ENCODE measurements around the gene LAT.
"Not testable (repeated sequence)": the region's sequence is repeated elsewhere in the genome, so short reads cannot be mapped to it uniquely, and the experiment has no call there.

LAT gene

GRCh38 chr16:28977703-28978662, 6.9 kb upstream of the LAT start:
- no peak for DNase-seq

- not testable (repeated sequence) for DNase-seq
These were observed 4.5 kb upstream of the LAT start for GRCh38 chr16:28980330-28980729.

- DNase-seq, result no peak
These were observed 3.9 kb upstream of the LAT start for GRCh38 chr16:28980929-28981328.

GRCh38 chr16:28981517-28981916, 3.3 kb upstream of the LAT start:
- no peak for DNase-seq

- no peak for DNase-seq
These were observed 2.4 kb upstream of the LAT start for GRCh38 chr16:28982418-28982817.

GRCh38 chr16:28982949-28983348, 1.9 kb upstream of the LAT start:
- DNase-seq, result no peak

- no peak for DNase-seq
These were observed 1.2 kb upstream of the LAT start for GRCh38 chr16:28983644-28984043.

- no peak for DNase-seq
These were observed 761 bp upstream of the LAT start for GRCh38 chr16:28984091-28984490.

GRCh38 chr16:28985211-28986041, 574 bp downstream of the LAT start:
- no peak for DNase-seq

- DNase-seq, result no peak
These were observed 1.2 kb downstream of the LAT start for GRCh38 chr16:28986046-28986445.

GRCh38 chr16:28986492-28986891, 1.6 kb downstream of the LAT start:
- DNase-seq, result no peak

GRCh38 chr16:28987170-28987853, 2.5 kb downstream of the LAT start:
- no peak for DNase-seq

- DNase-seq, result no peak
These were observed 4.5 kb downstream of the LAT start for GRCh38 chr16:28989363-28989762.

GRCh38 chr16:28990375-28991040, 5.7 kb downstream of the LAT start:
- DNase-seq, result no peak

GRCh38 chr16:28991687-28992086, 6.8 kb downstream of the LAT start:
- no peak for DNase-seq

- no peak for DNase-seq
These were observed 7.6 kb downstream of the LAT start for GRCh38 chr16:28992496-28992895.

- no peak for DNase-seq
These were observed 14.0 kb downstream of the LAT start for GRCh38 chr16:28998837-28999236.

- no peak for DNase-seq
These were observed 14.7 kb downstream of the LAT start for GRCh38 chr16:28999577-28999976.

GRCh38 chr16:29000019-29000418, 15.2 kb downstream of the LAT start:
- DNase-seq, result no peak

- not testable (repeated sequence) for DNase-seq
These were observed 19.8 kb downstream of the LAT start for GRCh38 chr16:29004496-29005139.

GRCh38 chr16:29007730-29008593, 23.1 kb downstream of the LAT start:
- no peak for DNase-seq
